ENCODE measurements around the gene SCN5A.

DNA sequence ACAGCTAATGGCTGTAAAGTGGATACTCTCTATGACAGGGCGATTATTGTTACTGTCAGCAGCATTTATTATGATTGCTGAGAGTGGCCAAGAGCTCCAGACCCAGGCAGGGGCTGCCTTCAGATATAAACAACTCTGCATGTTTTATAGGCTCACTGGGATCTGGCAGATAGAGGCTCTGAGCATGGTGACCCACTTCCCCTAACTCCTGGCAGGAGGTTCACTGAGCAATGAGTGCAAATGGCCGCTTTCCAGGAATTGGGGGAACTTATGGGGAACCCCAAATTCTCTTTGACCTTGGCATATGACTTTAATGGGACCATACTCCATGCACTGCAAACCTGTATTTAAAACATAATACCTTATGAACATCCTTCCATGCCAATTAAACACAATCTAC is 59.0 kb downstream of the SCN5A start:
- no peak for TF ChIP-seq ZFP3 (CRISPR knock-in tag; IDR thresholded peaks at IDR 0.05)
- TF ChIP-seq RARB (CRISPR knock-in tag; IDR thresholded peaks at IDR 0.05), result no peak
- TF ChIP-seq ARNTL (CRISPR knock-in tag; IDR thresholded peaks at IDR 0.05; ENCODE audit: borderline replicate concordance, low read depth), result no peak
- TF ChIP-seq, protein P1, sequence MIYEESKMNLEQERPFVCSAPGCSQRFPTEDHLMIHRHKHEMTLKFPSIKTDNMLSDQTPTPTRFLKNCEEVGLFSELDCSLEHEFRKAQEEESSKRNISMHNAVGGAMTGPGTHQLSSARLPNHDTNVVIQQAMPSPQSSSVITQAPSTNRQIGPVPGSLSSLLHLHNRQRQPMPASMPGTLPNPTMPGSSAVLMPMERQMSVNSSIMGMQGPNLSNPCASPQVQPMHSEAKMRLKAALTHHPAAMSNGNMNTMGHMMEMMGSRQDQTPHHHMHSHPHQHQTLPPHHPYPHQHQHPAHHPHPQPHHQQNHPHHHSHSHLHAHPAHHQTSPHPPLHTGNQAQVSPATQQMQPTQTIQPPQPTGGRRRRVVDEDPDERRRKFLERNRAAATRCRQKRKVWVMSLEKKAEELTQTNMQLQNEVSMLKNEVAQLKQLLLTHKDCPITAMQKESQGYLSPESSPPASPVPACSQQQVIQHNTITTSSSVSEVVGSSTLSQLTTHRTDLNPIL (CRISPR knock-in tag; IDR thresholded peaks at IDR 0.05; ENCODE audit: low read depth), result no peak
- TF ChIP-seq ZFP30 (CRISPR knock-in tag; IDR thresholded peaks at IDR 0.05), result no peak
- TF ChIP-seq, protein P2, sequence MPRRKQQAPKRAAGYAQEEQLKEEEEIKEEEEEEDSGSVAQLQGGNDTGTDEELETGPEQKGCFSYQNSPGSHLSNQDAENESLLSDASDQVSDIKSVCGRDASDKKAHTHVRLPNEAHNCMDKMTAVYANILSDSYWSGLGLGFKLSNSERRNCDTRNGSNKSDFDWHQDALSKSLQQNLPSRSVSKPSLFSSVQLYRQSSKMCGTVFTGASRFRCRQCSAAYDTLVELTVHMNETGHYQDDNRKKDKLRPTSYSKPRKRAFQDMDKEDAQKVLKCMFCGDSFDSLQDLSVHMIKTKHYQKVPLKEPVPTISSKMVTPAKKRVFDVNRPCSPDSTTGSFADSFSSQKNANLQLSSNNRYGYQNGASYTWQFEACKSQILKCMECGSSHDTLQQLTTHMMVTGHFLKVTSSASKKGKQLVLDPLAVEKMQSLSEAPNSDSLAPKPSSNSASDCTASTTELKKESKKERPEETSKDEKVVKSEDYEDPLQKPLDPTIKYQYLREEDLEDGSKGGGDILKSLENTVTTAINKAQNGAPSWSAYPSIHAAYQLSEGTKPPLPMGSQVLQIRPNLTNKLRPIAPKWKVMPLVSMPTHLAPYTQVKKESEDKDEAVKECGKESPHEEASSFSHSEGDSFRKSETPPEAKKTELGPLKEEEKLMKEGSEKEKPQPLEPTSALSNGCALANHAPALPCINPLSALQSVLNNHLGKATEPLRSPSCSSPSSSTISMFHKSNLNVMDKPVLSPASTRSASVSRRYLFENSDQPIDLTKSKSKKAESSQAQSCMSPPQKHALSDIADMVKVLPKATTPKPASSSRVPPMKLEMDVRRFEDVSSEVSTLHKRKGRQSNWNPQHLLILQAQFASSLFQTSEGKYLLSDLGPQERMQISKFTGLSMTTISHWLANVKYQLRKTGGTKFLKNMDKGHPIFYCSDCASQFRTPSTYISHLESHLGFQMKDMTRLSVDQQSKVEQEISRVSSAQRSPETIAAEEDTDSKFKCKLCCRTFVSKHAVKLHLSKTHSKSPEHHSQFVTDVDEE (CRISPR knock-in tag; IDR thresholded peaks at IDR 0.05), result no peak
- TF ChIP-seq ZNF8 (CRISPR knock-in tag; IDR thresholded peaks at IDR 0.05), result no peak
- TF ChIP-seq GLIS3 (CRISPR knock-in tag; IDR thresholded peaks at IDR 0.05), result no peak

Measured in SK-N-SH treated with all-trans-retinoic acid at 6 μM for 48 hours (cell line).